ENCODE results near the gene LRRC38. TPM values are rescaled to one million over a fixed set of nuclear protein-coding genes. Genes with fewer than 3 reads are reported as not detected.
"Not testable (repeated sequence)": the region's sequence is repeated elsewhere in the genome, so short reads cannot be mapped to it uniquely, and the experiment has no call there.

The LRRC38 gene
- total RNA-seq, 1 donor from 2014 or later: not detected

GRCh38 chr1:13465515-13465914, 48.3 kb downstream of the LRRC38 start:
- no peak for DNase-seq (ENCODE audit: low spot score)

DNA sequence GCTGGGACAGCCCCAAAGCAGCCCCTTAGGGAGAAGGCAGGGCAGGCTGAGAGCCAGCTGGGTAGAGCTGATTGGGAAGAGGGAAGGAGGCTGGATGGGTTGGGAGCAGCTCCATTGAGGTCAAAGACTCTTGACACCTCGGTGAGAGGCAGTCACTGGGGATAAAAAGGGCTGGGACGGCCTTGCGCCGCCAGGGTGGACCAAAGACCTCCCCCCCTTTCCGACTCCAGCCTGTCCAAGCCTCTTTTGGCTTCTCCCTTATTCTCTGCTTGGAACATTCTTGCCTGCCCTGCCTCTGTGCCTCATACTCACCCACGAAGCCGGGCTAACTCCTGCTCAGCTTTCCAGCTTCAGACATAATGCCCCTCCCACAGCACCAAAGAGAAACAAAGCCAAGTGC, 51.1 kb downstream of the LRRC38 start:
- DNase-seq (ENCODE audit: low spot score): no peak

- no peak for DNase-seq (ENCODE audit: low spot score)
Observed at GRCh38 chr1:13461977-13462376, 51.8 kb downstream of the LRRC38 start.

GRCh38 chr1:13456904-13457532, 56.8 kb downstream of the LRRC38 start:
- no peak for DNase-seq (ENCODE audit: low spot score)

GRCh38 chr1:13451399-13451965, 62.3 kb downstream of the LRRC38 start:
- DNase-seq (ENCODE audit: low spot score): no peak

DNA sequence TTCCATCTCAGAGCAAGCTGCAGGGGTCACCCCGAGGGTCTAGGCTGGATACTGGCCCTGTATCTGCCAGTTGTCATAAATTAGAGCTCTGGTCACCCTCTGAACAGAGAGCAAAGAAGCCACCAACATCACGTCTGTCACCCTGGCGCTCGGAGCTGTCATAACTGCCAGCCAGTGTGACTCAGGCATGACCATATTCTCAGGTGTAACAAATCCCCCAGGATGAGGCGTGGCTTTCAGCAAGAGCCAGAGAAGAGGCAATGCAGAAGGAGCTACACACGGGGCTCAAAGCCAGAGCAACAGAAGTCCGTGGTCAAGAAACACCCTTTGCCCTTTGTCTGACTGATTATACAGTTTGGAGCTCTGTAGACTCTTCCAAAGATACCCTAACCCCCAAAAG, 63.6 kb downstream of the LRRC38 start:
- no peak for DNase-seq (ENCODE audit: low spot score)

DNA sequence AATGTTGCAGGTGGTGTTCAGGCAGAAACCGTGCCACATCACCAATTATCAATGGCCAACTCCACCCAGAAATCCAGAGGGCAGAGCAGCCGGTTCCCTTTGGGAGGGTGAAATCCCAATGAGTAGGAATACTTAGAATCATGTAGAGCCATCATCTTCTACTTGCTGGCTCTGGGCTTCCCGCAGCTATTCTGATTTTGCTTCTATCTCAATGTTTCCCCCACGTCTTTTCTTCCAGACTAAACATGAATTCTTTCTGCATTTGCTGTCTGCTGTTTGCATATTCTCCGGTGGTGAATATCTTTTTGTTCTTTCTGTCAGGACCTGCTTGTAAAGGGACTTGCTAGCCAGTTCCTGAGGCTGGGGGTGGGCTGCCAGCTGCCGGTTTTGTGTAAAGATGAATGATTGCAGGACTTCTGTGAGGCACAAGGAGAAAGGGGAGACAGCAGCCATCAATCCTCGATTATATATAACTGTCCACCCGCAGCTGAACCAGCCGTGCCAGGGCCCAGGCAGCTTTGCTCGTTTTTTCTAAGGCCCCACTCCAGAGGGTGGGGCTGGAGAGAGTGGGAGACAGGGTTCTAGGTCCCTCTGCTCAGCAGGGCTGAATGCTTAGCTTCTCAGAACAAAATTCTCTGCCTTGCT, 70.3 kb downstream of the LRRC38 start:
- DNase-seq (ENCODE audit: low spot score): peak; percentile 13

DNA sequence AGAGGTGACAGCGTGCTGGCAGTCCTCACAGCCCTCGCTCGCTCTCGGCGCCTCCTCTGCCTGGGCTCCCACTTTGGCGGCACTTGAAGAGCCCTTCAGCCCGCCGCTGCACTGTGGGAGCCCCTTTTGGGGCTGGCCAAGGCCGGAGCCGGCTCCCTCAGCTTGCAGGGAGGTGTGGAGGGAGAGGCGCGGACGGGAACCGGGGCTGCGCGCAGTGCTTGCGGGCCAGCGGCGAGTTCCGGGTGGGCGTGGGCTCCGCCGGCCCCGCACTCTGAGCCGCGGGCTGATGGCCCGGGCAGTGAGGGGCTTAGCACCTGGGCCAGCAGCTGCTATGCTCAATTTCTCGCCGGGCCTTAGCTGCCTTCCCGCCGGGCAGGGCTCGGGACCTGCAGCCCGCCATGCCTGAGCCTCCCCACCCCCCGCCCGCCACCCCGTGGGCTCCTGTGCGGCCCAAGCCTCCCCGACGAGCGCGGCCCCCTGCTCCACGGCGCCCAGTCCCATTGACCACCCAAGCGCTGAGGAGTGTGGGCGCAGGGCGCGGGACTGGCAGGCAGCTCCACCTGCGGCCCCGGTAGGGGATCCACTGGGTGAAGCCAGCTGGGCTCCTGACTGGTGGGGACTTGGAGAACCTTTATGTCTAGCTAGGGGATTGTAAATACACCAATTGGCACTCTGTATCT, 74.6 kb downstream of the LRRC38 start:
- not testable (repeated sequence) for DNase-seq (ENCODE audit: low spot score)

- DNase-seq (ENCODE audit: low spot score): no peak
Observed at GRCh38 chr1:13435458-13435857, 78.3 kb downstream of the LRRC38 start.

GRCh38 chr1:13433694-13434358, 80.0 kb downstream of the LRRC38 start:
- DNase-seq (ENCODE audit: low spot score): not testable (repeated sequence)

DNA sequence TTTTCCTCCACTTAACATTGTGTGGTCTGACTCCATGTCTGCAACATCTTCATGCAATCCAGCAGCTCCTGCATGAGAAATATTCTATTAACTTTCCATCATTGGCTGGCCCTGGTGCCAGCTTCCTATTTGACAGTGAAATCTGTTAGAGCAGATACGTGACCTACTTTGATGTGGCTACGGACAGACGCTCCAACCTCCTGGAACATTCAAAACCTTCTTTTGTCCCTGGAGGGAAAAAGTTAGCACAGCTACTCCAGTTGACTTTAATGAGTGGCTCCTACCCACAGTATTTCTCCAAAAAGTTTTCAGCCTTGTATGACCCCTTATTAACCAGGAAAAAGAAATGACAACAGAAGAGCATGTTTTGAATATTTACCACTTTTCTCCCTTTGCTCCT, 81.6 kb downstream of the LRRC38 start:
- no peak for DNase-seq (ENCODE audit: low spot score)

DNA sequence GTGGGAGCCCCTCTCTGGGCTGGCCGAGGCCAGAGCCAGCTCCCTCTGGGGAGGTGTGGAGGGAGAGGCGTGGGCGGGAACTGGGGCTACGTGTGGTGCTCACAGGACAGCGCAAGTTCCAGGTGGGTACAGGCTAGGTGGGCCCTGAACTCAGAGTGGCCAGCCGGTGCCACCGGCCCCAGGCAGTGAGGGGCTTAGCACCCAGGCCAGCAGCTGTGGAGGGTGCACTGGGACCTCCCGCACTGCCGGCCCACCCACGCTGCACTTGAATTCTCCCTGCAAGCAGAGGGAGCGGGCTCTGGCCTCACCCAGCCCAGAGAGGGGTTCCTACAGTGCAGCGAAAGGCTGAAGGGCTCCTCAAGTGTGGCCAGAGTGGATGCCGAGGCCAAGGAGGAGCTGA, 83.3 kb downstream of the LRRC38 start:
- no peak for DNase-seq (ENCODE audit: low spot score)

Other genes with a start within 250 kb of the LRRC38 start
- not detected for gene PRAMEF8, start 228.9 kb downstream of the LRRC38 start, total RNA-seq
- not detected for gene PRAMEF33, start 210.5 kb downstream of the LRRC38 start, total RNA-seq
- not detected for gene PRAMEF15, start 198.4 kb downstream of the LRRC38 start, total RNA-seq
- gene PRAMEF14, start 166.9 kb downstream of the LRRC38 start, total RNA-seq: not detected
- not detected for gene PRAMEF19, start 142.1 kb downstream of the LRRC38 start, total RNA-seq
- not detected for gene PRAMEF17, start 124.4 kb downstream of the LRRC38 start, total RNA-seq
- not detected for gene PRAMEF20, start 103.6 kb downstream of the LRRC38 start, total RNA-seq
- gene PDPN, start 69.8 kb upstream of the LRRC38 start, total RNA-seq: 37.5 TPM
- gene PRDM2, start 186.2 kb upstream of the LRRC38 start, total RNA-seq: 33.5 TPM

All from mucosa of gallbladder (tissue), 1 donor.